Activated T-helper 17 cell treated with anti-CD3 and anti-CD28 coated beads, Interleukin-2, amount 50 U/mL, for 72 hours (primary cell): ENCODE data around the gene TTBK2. TPM values are rescaled to one million over a fixed set of nuclear protein-coding genes. Genes with fewer than 3 reads are reported as not detected.
"Not testable (repeated sequence)": the region's sequence is repeated elsewhere in the genome, so short reads cannot be mapped to it uniquely, and the experiment has no call there.

Experiments used
- ATAC-seq: fragments of 150-1000 bp; cut with Tn5 transposase; replicated peaks from 2 replicates; pipeline ENCODE4 v1.10.0; 2021; ENCODE audit warnings: mild to moderate bottlenecking, moderate library complexity
- H3K27ac Mint-ChIP-seq: one replicate; pipeline ENCODE4 v1.8.0; 2022; ENCODE audit warnings: mixed read lengths
- H3K27me3 Mint-ChIP-seq: one replicate; pipeline ENCODE4 v1.8.0; 2022; ENCODE audit warnings: mixed read lengths
- H3K36me3 Mint-ChIP-seq: one replicate; pipeline ENCODE4 v1.8.0; 2022; ENCODE audit warnings: low read depth, mild to moderate bottlenecking, mixed read lengths
- H3K4me1 Mint-ChIP-seq: one replicate; pipeline ENCODE4 v1.8.0; 2022; ENCODE audit warnings: mixed read lengths
- H3K4me3 Mint-ChIP-seq: one replicate; pipeline ENCODE4 v1.8.0; 2022; ENCODE audit warnings: mild to moderate bottlenecking, mixed read lengths
- H3K9me3 Mint-ChIP-seq: one replicate; pipeline ENCODE4 v1.8.0; 2022; ENCODE audit warnings: mixed read lengths
- total RNA-seq, 2 donors: library from RNA; stranded (reverse); gene quantifications; one replicate each; pipeline ENCODE4 v1.2.3, GENCODE V29; 2022

TTBK2 gene
- total RNA-seq, 2 donors from 2014 or later, result 8.1 to 10.7 TPM

DNA sequence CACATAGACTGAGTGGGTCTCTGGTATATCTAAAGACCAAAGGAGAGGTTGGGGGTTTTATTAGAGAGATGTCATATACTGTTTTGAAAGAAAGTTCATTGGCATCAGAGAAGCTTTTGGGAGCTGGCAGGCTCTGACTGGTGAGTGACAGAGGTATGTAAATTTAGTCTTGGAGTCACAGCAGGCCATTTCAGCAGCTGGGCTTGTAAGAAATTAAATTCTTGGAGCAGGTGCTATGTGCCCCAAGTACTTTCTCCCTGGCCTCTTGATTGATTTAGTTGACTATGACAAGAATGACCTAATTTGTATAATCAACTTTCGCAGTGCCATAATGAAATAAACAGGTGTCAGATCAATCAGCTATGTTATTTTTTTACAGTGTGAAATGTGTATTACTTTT lies 135.9 kb downstream of the TTBK2 start:
- Mint-ChIP-seq H3K4me3 (no peak overlapping the region), H3K27me3 (no peaks in the 10 kb centered on the region), H3K27ac (no peak overlapping the region), H3K9me3 (no peaks in the 10 kb centered on the region), H3K4me1 (no peaks in the 10 kb centered on the region), H3K36me3 (peaks cover 15% of the 10 kb centered on the region)
- ATAC-seq, result no peak

GRCh38 chr15:42782716-42783115 lies 137.9 kb downstream of the TTBK2 start:
- Mint-ChIP-seq H3K27me3 (no peaks in the 10 kb centered on the region), H3K9me3 (no peaks in the 10 kb centered on the region), H3K36me3 (peaks cover 15% of the 10 kb centered on the region), H3K4me3 (no peak overlapping the region), H3K27ac (no peak overlapping the region), H3K4me1 (no peaks in the 10 kb centered on the region)
- no peak for ATAC-seq

GRCh38 chr15:42775416-42775815 lies 145.2 kb downstream of the TTBK2 start:
- Mint-ChIP-seq H3K27me3 (no peaks in the 10 kb centered on the region), H3K27ac (no peak overlapping the region), H3K4me1 (no peaks in the 10 kb centered on the region), H3K9me3 (no peaks in the 10 kb centered on the region), H3K4me3 (no peak overlapping the region), H3K36me3 (peaks cover 27% of the 10 kb centered on the region)
- no peak for ATAC-seq

DNA sequence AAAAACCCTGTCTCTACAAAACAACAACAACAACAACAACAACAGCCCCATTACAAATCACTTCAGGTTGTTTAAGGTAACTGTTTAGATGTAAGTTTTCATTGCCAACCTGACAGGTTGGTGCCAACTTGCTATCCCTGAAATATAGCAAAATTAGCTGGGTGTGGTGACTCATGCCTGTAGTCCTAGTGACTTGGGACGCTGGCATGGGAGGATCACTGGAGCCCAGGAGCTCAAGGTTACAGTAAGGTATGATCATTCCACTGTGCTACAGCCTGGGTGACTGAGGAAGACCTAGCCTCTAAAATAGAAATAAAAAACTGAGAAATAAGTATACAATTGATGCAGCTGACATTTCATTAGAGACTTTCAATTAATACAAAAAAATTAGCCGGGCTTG lies 147.7 kb downstream of the TTBK2 start:
- H3K4me3 Mint-ChIP-seq, result no peak overlapping the region

GRCh38 chr15:42772144-42772543 lies 148.4 kb downstream of the TTBK2 start:
- no peaks in the 10 kb centered on the region for H3K9me3 Mint-ChIP-seq
- H3K27ac Mint-ChIP-seq, result no peak overlapping the region
- no peak for ATAC-seq
- no peaks in the 10 kb centered on the region for H3K27me3 Mint-ChIP-seq
- no peak overlapping the region for H3K4me3 Mint-ChIP-seq
- H3K4me1 Mint-ChIP-seq, result no peaks in the 10 kb centered on the region
- H3K36me3 Mint-ChIP-seq, result peaks cover 38% of the 10 kb centered on the region

More for the DNA sequence above, 147.7 kb downstream of the TTBK2 start:
- H3K9me3 Mint-ChIP-seq, result no peaks in the 10 kb centered on the region
- no peaks in the 10 kb centered on the region for H3K4me1 Mint-ChIP-seq
- ATAC-seq, result no peak
- H3K27me3 Mint-ChIP-seq, result no peaks in the 10 kb centered on the region
- H3K27ac Mint-ChIP-seq, result no peak overlapping the region
- H3K36me3 Mint-ChIP-seq, result peaks cover 38% of the 10 kb centered on the region

GRCh38 chr15:42766109-42766508 lies 154.5 kb downstream of the TTBK2 start:
- H3K27me3 Mint-ChIP-seq, H3K4me3 Mint-ChIP-seq, H3K4me1 Mint-ChIP-seq, ATAC-seq, H3K27ac Mint-ChIP-seq: not testable (repeated sequence)
- Mint-ChIP-seq H3K36me3 (peaks cover 43% of the 10 kb centered on the region), H3K9me3 (peaks cover 23% of the 10 kb centered on the region)

DNA sequence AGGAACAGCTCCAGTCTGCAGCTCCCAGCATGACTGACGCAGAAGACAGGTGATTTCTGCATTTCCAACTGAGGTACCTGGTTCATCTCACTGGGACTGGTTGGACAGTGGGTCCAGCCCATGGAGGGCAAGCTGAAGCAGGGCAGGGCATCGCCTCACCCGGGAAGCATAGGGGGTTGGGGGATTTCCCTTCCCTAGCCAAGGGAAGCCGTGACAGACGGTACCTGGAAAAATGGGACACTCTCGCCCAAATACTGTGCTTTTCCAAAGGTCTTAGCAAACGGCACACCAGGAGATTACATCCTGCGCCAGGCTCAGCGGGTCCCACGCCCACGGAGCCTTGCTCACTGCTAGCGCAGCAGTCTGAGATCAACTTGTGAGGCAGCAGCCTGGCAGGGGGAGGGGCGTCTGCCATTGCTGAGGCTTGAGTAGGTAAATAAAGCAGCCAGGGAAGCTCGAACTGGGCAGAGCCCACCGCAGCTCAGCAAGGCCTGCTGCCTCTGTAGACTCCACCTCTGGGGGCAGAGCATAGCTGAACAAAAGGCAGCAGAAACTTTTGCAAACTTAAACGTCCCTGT lies 156.3 kb downstream of the TTBK2 start:
- not testable (repeated sequence) for H3K27ac Mint-ChIP-seq, ATAC-seq, H3K4me1 Mint-ChIP-seq, H3K4me3 Mint-ChIP-seq, H3K27me3 Mint-ChIP-seq
- peaks cover 29% of the 10 kb centered on the region for H3K9me3 Mint-ChIP-seq
- H3K36me3 Mint-ChIP-seq, result peaks cover 45% of the 10 kb centered on the region

DNA sequence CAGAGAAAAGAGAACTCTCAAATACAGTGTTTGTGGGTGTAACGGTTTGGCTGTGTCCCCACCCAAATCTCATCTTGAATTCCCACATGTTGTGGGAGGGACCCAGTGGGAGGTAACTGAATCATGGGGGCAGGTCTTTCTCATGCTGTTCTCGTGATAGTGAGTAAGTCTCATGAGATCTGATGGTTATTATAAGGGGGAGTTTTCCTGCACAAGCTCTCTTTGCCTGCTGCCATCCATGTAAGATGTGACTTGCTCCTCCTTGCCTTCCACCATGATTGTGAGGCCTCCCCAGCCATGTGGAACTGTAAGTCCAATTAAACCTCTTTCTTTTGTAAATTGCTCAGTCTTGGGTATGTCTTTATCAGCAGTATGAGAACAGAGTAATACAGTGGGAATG lies 158.8 kb downstream of the TTBK2 start:
- H3K4me1 Mint-ChIP-seq, ATAC-seq, H3K27me3 Mint-ChIP-seq, H3K4me3 Mint-ChIP-seq, H3K27ac Mint-ChIP-seq: not testable (repeated sequence)
- H3K9me3 Mint-ChIP-seq, result peaks cover 29% of the 10 kb centered on the region
- H3K36me3 Mint-ChIP-seq, result peaks cover 41% of the 10 kb centered on the region

GRCh38 chr15:42760759-42761158 lies 159.8 kb downstream of the TTBK2 start:
- peaks cover 8% of the 10 kb centered on the region for H3K4me1 Mint-ChIP-seq
- H3K27ac Mint-ChIP-seq, result no peak overlapping the region
- no peaks in the 10 kb centered on the region for H3K27me3 Mint-ChIP-seq
- H3K4me3 Mint-ChIP-seq, result no peak overlapping the region
- peaks cover 38% of the 10 kb centered on the region for H3K36me3 Mint-ChIP-seq
- ATAC-seq, result no peak
- peaks cover 26% of the 10 kb centered on the region for H3K9me3 Mint-ChIP-seq

DNA sequence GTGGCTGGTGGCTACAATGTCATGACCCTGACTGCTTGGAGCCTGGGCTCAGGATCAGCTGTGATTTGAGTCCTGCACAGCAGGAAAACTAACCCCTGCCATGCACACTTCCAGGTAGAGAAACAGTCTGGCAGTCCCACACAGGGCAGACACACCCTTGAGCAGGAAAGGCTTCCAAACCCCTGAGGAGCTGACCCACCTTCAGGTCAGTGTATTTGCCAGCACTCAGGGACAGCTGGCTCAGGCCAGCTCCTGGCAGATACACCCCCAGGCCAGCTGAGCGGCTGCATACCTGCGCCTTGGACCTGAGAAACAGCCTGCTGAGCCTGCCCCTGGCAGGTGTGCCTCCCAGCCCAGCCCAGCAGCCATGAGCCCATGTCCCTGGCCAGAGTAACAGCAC lies 161.5 kb downstream of the TTBK2 start:
- Mint-ChIP-seq H3K4me1 (peaks cover 8% of the 10 kb centered on the region), H3K27me3 (no peaks in the 10 kb centered on the region), H3K36me3 (peaks cover 29% of the 10 kb centered on the region), H3K9me3 (peaks cover 21% of the 10 kb centered on the region), H3K27ac (no peak overlapping the region), H3K4me3 (no peak overlapping the region)
- ATAC-seq, result no peak

GRCh38 chr15:42750306-42750705 lies 170.3 kb downstream of the TTBK2 start:
- Mint-ChIP-seq H3K27ac (no peak overlapping the region), H3K36me3 (peaks cover 54% of the 10 kb centered on the region), H3K4me1 (no peaks in the 10 kb centered on the region), H3K9me3 (peaks cover 6% of the 10 kb centered on the region), H3K27me3 (no peaks in the 10 kb centered on the region), H3K4me3 (no peak overlapping the region)
- ATAC-seq, result no peak

GRCh38 chr15:42749266-42749665 lies 171.3 kb downstream of the TTBK2 start:
- no peak for ATAC-seq
- Mint-ChIP-seq H3K27me3 (no peaks in the 10 kb centered on the region), H3K4me3 (no peak overlapping the region), H3K27ac (no peak overlapping the region), H3K4me1 (no peaks in the 10 kb centered on the region), H3K9me3 (peaks cover 6% of the 10 kb centered on the region), H3K36me3 (peaks cover 56% of the 10 kb centered on the region)

GRCh38 chr15:42744195-42744594 lies 176.4 kb downstream of the TTBK2 start:
- Mint-ChIP-seq H3K36me3 (peaks cover 9% of the 10 kb centered on the region), H3K9me3 (no peaks in the 10 kb centered on the region), H3K4me1 (no peaks in the 10 kb centered on the region), H3K4me3 (no peak overlapping the region), H3K27ac (no peak overlapping the region), H3K27me3 (no peaks in the 10 kb centered on the region)
- ATAC-seq, result no peak

DNA sequence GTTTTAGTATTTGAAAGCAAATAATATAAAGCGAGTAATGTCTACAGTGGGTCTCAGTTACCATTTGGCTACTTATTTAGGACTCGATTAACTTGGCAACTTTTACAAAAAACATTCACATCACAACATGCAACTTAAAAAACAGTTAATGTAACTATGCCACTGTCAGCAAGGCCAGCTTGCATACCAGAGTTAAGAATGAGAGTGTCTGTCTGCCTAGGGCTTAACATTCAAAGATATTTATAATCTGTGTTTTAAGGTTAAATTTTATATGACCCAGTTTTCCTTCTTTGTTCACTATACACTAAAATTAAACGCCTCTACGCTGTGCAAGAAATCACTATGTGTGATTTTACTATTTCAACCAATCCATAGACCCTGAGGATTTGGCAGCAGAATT lies 178.4 kb downstream of the TTBK2 start:
- no peak for ATAC-seq
- Mint-ChIP-seq H3K9me3 (no peaks in the 10 kb centered on the region), H3K27me3 (no peaks in the 10 kb centered on the region), H3K4me1 (no peaks in the 10 kb centered on the region), H3K36me3 (peaks cover 9% of the 10 kb centered on the region), H3K4me3 (no peak overlapping the region), H3K27ac (no peak overlapping the region)

- Mint-ChIP-seq H3K27ac (no peak overlapping the region), H3K4me1 (no peaks in the 10 kb centered on the region), H3K4me3 (no peak overlapping the region), H3K27me3 (no peaks in the 10 kb centered on the region), H3K9me3 (no peaks in the 10 kb centered on the region), H3K36me3 (peaks cover 9% of the 10 kb centered on the region)
- ATAC-seq, result no peak
Measured at GRCh38 chr15:42741710-42742109, 178.9 kb downstream of the TTBK2 start.
